ENCODE measurements around the gene ANKRD16.

ANKRD16 gene

DNA sequence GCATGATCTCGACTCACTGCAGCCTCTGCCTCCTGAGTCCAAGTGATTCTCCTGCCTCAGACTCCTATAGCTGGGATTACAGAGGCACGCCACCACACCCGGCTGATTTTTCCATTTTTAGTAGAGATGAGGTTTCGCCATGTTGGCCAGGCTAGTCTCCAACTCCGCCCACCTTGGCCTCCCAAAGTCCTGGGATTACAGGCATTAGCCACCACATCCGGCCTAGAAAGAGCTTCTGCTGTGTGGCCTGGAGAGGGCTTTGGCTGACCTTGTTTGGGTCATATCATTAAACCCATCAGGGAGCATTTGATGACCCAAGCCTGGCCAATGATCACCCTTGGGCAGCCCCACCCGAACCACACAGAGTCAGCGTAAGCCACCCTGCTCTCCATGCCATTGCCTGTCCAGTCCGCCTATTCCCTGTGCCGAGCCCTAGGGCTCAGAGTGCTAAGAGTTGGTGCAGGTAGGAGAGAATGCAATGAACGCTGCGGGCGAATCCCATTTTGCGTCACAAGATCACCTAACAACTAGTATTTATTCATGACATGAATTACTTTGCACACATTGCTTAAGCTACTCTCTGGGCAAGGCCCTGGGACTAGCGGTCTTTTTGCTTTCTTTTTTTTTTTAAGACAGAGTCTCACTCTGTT is 54.1 kb downstream of the ANKRD16 start:
- Histone ChIP-seq H3K36me3 (replicated peaks) (no peaks in the 10 kb centered on the region), H3K27me3 (replicated peaks) (no peaks in the 10 kb centered on the region), H3K27ac (no peak overlapping the region), H3K4me3 (ENCODE audit: low read depth, low read length) (no peak overlapping the region)
- no peak for DNase-seq
- TF ChIP-seq, protein P1, sequence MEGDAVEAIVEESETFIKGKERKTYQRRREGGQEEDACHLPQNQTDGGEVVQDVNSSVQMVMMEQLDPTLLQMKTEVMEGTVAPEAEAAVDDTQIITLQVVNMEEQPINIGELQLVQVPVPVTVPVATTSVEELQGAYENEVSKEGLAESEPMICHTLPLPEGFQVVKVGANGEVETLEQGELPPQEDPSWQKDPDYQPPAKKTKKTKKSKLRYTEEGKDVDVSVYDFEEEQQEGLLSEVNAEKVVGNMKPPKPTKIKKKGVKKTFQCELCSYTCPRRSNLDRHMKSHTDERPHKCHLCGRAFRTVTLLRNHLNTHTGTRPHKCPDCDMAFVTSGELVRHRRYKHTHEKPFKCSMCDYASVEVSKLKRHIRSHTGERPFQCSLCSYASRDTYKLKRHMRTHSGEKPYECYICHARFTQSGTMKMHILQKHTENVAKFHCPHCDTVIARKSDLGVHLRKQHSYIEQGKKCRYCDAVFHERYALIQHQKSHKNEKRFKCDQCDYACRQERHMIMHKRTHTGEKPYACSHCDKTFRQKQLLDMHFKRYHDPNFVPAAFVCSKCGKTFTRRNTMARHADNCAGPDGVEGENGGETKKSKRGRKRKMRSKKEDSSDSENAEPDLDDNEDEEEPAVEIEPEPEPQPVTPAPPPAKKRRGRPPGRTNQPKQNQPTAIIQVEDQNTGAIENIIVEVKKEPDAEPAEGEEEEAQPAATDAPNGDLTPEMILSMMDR (IDR thresholded peaks at IDR 0.05; ENCODE audit: low read depth, low read length, missing control alignments): no peak
- in situ Hi-C loops (cut with HindIII; ENCODE audit: low pct_ligation_motif_present, low sequenced_read_pairs): no loop called here

DNA sequence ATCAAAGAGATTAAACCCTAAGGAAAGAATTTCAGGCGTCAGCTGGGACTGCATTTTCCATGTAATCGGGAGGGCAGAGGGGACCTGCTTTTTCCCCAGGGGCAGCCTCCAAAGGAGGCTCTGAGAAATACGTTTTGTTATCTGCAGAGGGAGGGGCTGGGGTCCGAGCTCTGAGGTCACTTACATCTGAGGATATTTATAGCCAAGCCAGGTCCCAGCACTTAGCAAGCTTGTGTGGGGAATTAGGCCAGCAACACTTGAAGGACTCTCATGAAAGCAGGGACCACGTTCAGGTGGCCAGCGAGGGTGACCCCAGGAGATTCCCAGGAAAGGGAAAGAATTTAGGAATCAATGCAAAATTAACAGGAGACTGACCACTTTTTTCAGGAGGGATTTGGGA is 55.9 kb downstream of the ANKRD16 start:
- no peak for DNase-seq
- in situ Hi-C loops (cut with HindIII; ENCODE audit: low pct_ligation_motif_present, low sequenced_read_pairs): no loop called here
- H3K36me3 ChIP-seq (replicated peaks): no peaks in the 10 kb centered on the region

DNA sequence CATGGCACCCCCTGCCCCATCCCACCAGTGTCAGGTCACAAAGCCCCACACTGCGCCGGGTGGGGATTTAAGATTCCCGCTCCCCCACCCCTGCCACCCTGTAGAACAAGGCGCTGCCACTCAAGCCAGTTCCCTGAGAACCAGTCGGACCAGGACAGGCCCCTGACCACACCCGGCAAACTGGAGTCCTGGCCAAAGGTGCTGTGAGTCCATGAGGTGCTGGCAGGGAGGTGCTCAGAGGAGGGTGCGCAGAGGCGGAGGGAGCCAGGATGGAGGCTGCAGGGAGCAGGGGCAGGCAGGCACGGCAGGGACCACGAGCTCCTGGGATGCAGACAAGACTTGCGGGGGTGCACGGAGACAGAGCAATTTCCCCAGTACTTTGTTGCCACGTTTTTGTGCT is 56.7 kb downstream of the ANKRD16 start:
- in situ Hi-C loops (cut with HindIII; ENCODE audit: low pct_ligation_motif_present, low sequenced_read_pairs): no loop called here
- TF ChIP-seq, protein P1 (IDR thresholded peaks at IDR 0.05; ENCODE audit: low read depth, low read length, missing control alignments): no peak
- no peaks in the 10 kb centered on the region for H3K36me3 ChIP-seq (replicated peaks)
- no peak overlapping the region for H3K27ac ChIP-seq
- H3K4me3 ChIP-seq (ENCODE audit: low read depth, low read length): no peak overlapping the region
- DNase-seq: no peak
- no peaks in the 10 kb centered on the region for H3K27me3 ChIP-seq (replicated peaks)

More for the DNA sequence above, 55.9 kb downstream of the ANKRD16 start:
- TF ChIP-seq, protein P1 (IDR thresholded peaks at IDR 0.05; ENCODE audit: low read depth, low read length, missing control alignments): no peak
- H3K27me3 ChIP-seq (replicated peaks): no peaks in the 10 kb centered on the region
- H3K4me3 ChIP-seq (ENCODE audit: low read depth, low read length): no peak overlapping the region
- no peak overlapping the region for H3K27ac ChIP-seq

DNA sequence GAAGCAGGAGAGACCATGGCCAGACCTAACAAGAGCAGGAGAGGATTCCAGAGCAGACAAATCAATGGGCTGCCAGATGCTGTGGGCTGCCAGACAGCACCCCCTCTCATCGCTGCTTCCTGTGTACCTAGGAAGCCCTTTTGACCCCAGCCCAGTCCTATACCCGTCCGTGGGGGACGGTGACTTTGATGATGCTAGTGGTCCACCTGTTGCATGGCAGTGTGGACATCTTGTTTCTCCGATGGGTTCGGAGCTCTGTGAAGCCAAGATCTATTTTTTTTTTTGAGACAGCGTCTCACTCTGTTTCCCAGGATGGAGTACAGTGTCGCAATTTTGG is 58.3 kb downstream of the ANKRD16 start:
- in situ Hi-C loops (cut with HindIII; ENCODE audit: low pct_ligation_motif_present, low sequenced_read_pairs): no loop called here
- H3K27ac ChIP-seq: no peak overlapping the region
- H3K4me3 ChIP-seq (ENCODE audit: low read depth, low read length): no peak overlapping the region
- no peaks in the 10 kb centered on the region for H3K36me3 ChIP-seq (replicated peaks)
- no peak for DNase-seq
- TF ChIP-seq, protein P1 (IDR thresholded peaks at IDR 0.05; ENCODE audit: low read depth, low read length, missing control alignments): no peak
- no peaks in the 10 kb centered on the region for H3K27me3 ChIP-seq (replicated peaks)

DNA sequence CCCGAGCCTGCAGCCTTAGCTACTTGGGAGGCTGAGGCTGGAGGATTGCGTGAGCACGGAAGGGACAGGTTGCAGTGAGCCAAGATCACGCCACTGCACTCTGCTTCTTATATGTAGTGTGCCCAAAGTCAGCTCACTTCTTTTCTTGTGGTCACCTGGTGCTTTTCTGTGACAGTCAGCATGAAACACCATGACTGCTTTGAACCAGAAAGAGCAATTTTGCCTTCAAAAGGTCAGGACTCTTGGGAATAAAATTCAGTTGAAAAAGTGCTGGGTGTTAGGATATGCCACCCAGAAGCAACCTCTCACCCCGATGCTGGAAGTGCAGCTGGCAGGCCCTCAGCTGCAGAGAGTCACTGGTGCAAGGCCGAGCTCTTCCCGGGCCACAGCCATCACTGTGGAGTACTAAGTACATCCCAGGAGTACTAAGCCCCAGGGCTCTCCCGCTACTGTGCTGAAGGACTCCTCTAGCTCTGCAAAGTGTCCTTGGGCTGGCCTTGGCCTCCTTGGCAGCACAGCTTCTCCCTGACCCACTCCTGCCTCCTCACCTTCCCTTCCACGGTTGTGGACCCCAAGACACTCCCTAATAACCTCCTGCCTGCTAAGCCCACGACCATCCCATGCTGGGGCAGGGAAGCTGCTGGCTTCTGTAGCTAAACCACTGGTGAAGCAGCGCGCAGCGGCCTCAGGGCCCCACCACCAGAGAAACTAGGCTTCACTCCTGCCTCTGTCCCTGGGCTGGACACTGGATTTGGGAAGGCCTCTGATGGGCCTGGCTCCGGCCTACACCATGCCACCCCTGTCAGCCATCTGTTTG is 58.9 kb downstream of the ANKRD16 start:
- H3K27ac ChIP-seq: no peak overlapping the region
- in situ Hi-C loops (cut with HindIII; ENCODE audit: low pct_ligation_motif_present, low sequenced_read_pairs): no loop called here
- H3K27me3 ChIP-seq (replicated peaks): no peaks in the 10 kb centered on the region
- no peaks in the 10 kb centered on the region for H3K36me3 ChIP-seq (replicated peaks)
- no peak for DNase-seq
- TF ChIP-seq, protein P1 (IDR thresholded peaks at IDR 0.05; ENCODE audit: low read depth, low read length, missing control alignments): no peak
- no peak overlapping the region for H3K4me3 ChIP-seq (ENCODE audit: low read depth, low read length)

Data from brain microvascular endothelial cell (primary cell).